Endothelial cell of umbilical vein (primary cell): ENCODE data around the gene PKD1. TPM values are rescaled to one million over a fixed set of nuclear protein-coding genes. Genes with fewer than 3 reads are reported as not detected.
A peak's percentile ranks its signal among the peaks of the same experiment; 100 is the strongest.

Experiments
- BruUV-seq: library from RNA; stranded (reverse); fragments of 400-500 nt; replicated peaks from 2 replicates; lab custom pipeline; 2021; lab: Mats Ljungman, UMichigan
- CTCF ChIA-PET: fragments of 300-600, 350-600 bp; sonication (Branson Sonifier 250); formaldehyde crosslinking; loops from one replicate; lab custom pipeline; 2021; ENCODE audit warnings: antibody characterized with exemption, inconsistent platforms; lab: Charles Lee
- POLR2A ChIA-PET: fragments of 300-600, 350-600 bp; sonication (Branson Sonifier 250); formaldehyde crosslinking; loops from one replicate; lab custom pipeline; 2021; ENCODE audit warnings: antibody characterized with exemption, inconsistent platforms; lab: Charles Lee
- DNase-seq: peaks from one replicate; pipeline ENCODE4 v3.0.0-alpha.2; 2011; ENCODE audit warnings: low read depth, low spot score
- FAIRE-seq: peaks from 2 replicates; lab custom pipeline; 2011; peaks lifted over from hg19 to GRCh38; lab: Jason Lieb, UNC
- H2AFZ ChIP-seq: 2 replicates; pipeline ENCODE4 v1.6.0; 2012; ENCODE audit warnings: low read depth, low read length, control low read depth, inconsistent platforms
- H3K27ac ChIP-seq: 2 replicates; pipeline ENCODE4 v1.5.1; 2011; ENCODE audit warnings: low read depth, mild to moderate bottlenecking, control low read depth, low read length, moderate library complexity; ENCODE audit not compliant: insufficient read depth
- H3K27me3 ChIP-seq, 2 experiments: 2 replicates each; pipeline versions ENCODE4 v1.6.0 to v1.6.1; 2011; ENCODE audit warnings: low read length in 2 of 2, mixed read lengths in 1 of 2; ENCODE audit not compliant: control insufficient read depth in 2 of 2, insufficient read depth in 2 of 2
- H3K36me3 ChIP-seq, 2 experiments: 2 replicates in 1 of 2; 3 replicates in 1 of 2; pipeline ENCODE4 v1.5.1; 2011; ENCODE audit warnings: low read length in 2 of 2, mild to moderate bottlenecking in 1 of 2, moderate library complexity in 1 of 2; ENCODE audit not compliant: control insufficient read depth in 2 of 2, insufficient read depth in 2 of 2; ENCODE audit errors: extremely low read depth in 1 of 2
- H3K4me1 ChIP-seq: 3 replicates; pipeline ENCODE4 v1.5.1; 2011; ENCODE audit warnings: mild to moderate bottlenecking, low read length; ENCODE audit not compliant: control insufficient read depth, insufficient read depth; ENCODE audit errors: extremely low read depth
- H3K4me2 ChIP-seq: 2 replicates; pipeline ENCODE4 v1.6.1; 2011; ENCODE audit warnings: low read length, control low read depth, mixed read lengths; ENCODE audit not compliant: insufficient read depth
- H3K4me3 ChIP-seq, 3 experiments: fragments of 200-600 bp in 1 of 3; sonication (generic), shearing (Covaris generic) in 1 of 3; replicated peaks in 1 of 3; 2 replicates each; pipeline ENCODE4 v1.5.1; 2011 to 2016; ENCODE audit warnings: control low read depth in 3 of 3, low read length in 3 of 3, mild to moderate bottlenecking in 2 of 3, inconsistent platforms in 1 of 3, low read depth in 1 of 3, moderate library complexity in 1 of 3; ENCODE audit not compliant: insufficient read depth in 1 of 3
- H3K79me2 ChIP-seq: 2 replicates; pipeline ENCODE4 v1.6.0; 2012; ENCODE audit warnings: low read length, inconsistent platforms; ENCODE audit not compliant: control insufficient read depth, insufficient read depth
- H3K9ac ChIP-seq: replicated peaks from 2 replicates; pipeline ENCODE3; 2011; ENCODE audit warnings: low read length, control low read depth; ENCODE audit not compliant: insufficient read depth; ENCODE audit errors: extremely low read depth
- H3K9me1 ChIP-seq: replicated peaks from 3 replicates; pipeline ENCODE4 v1.6.0; 2011; ENCODE audit warnings: mild to moderate bottlenecking, low read length; ENCODE audit not compliant: control insufficient read depth, insufficient read depth; ENCODE audit errors: extremely low read depth
- H3K9me3 ChIP-seq: replicated peaks from 2 replicates; pipeline ENCODE4 v1.5.1; 2012; ENCODE audit warnings: low read length, inconsistent platforms; ENCODE audit not compliant: control insufficient read depth, insufficient read depth
- H4K20me1 ChIP-seq: replicated peaks from 2 replicates; pipeline ENCODE3; 2011; ENCODE audit warnings: mild to moderate bottlenecking, low read length; ENCODE audit not compliant: control insufficient read depth, insufficient read depth; ENCODE audit errors: extremely low read depth
- EZH2 ChIP-seq: IDR thresholded peaks from 2 replicates; pipeline ENCODE4 v1.6.1; 2012; ENCODE audit warnings: borderline replicate concordance, low read depth, mild to moderate bottlenecking, moderate library complexity, low read length, inconsistent platforms; ENCODE audit not compliant: severe bottlenecking
- FOS ChIP-seq: IDR thresholded peaks from 2 replicates; pipeline ENCODE4 v1.6.1; 2011; ENCODE audit warnings: mild to moderate bottlenecking, low read length, moderate library complexity, borderline replicate concordance; ENCODE audit not compliant: insufficient read depth
- GATA2 ChIP-seq: IDR thresholded peaks from 2 replicates; pipeline ENCODE4 v1.7.0; 2011; ENCODE audit warnings: low read depth, mild to moderate bottlenecking, moderate library complexity, mixed read lengths, low read length; ENCODE audit not compliant: insufficient read length, insufficient read depth
- JUN ChIP-seq: IDR thresholded peaks from 2 replicates; pipeline ENCODE4 v1.6.1; 2011; ENCODE audit warnings: borderline replicate concordance, low read depth; ENCODE audit not compliant: insufficient read length, insufficient read depth
- MYC ChIP-seq: IDR thresholded peaks from one replicate; pipeline ENCODE4 v1.6.1; 2011; ENCODE audit warnings: mild to moderate bottlenecking, low read depth, low read length
- POLR2A ChIP-seq: IDR thresholded peaks from 2 replicates; pipeline ENCODE4 v1.6.1; 2012; ENCODE audit warnings: low read depth, mild to moderate bottlenecking, control low read depth, low read length
- POLR2AphosphoS5 ChIP-seq: IDR thresholded peaks from 2 replicates; pipeline ENCODE4 v1.6.1; 2012; ENCODE audit warnings: low read depth, mild to moderate bottlenecking, control low read depth, low read length, moderate library complexity; ENCODE audit not compliant: insufficient read depth
- dilution Hi-C: fragments of 300-500 bp; cut with MboI; formaldehyde crosslinking; loops from one replicate; pipeline ENCODE4 v1.15.0; 2019; ENCODE audit warnings: low sequenced_read_pairs; ENCODE audit not compliant: extremely low pct_ligation_motif_present
- intact Hi-C: fragments of 100-400 bp; cut with micrococcal nuclease; formaldehyde crosslinking; loops from one replicate; pipeline ENCODE4 v1.10.0; 2022
- polyA plus RNA-seq, 4 experiments: library from polyadenylated mRNA; depleted of rRNA in 3 of 4; stranded (reverse) in 3 of 4; unstranded in 1 of 4; fragments of >200 nt; gene quantifications; 2 replicates each; pipeline versions ENCODE4 v1.2.1 to v1.2.3, GENCODE V29; 2011 to 2012; ENCODE audit warnings: missing spikeins in 1 of 4
- total RNA-seq: library from RNA; stranded (reverse); gene quantifications from 2 replicates; pipeline ENCODE4 v1.2.3, GENCODE V29; 2021
- TF ChIP-seq, protein P1 (sequence below): IDR thresholded peaks from 2 replicates; pipeline ENCODE4 v1.6.1; 2011; ENCODE audit not compliant: insufficient read depth, insufficient read length
- TF ChIP-seq, protein P2 (sequence below), 2 donors: IDR thresholded peaks; 1 replicate in 1 of 2; 2 replicates in 1 of 2; pipeline ENCODE4 v1.5.1; 2011; ENCODE audit warnings: low read length in 2 of 2, mild to moderate bottlenecking in 2 of 2, moderate library complexity in 2 of 2, control low read depth in 1 of 2, inconsistent platforms in 1 of 2, low read depth in 1 of 2; ENCODE audit not compliant: insufficient read depth in 1 of 2; ENCODE audit errors: extremely low read depth in 1 of 2

Gene PKD1
- total and polyA plus RNA-seq, 2 donors (not counting 3 experiments of a cell fraction or from before 2014, with no cell fraction given) = 52.5 to 102 TPM

DNA sequence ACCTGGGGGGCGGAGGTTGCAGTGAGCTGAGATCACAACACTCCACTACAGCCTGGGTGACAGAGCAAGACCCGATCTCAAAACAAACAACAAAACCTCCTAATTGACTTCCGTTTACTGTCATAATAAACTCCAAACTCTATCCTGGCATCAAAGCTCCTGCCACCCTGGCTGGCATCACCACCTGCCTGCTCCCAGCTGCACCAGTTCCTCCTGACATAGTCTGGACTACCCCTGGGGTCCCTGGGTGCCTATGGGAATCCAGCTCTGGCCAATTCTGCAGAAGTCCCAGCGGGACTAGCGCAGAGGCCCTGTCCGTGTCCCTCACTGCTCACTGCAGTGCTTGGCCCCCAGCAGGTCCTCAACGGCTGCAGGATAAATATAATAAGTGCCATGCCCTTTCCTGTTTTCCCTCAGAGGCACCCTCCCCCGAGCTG lies 88.8 kb downstream of the PKD1 start:
- TF ChIP-seq, protein P1, sequence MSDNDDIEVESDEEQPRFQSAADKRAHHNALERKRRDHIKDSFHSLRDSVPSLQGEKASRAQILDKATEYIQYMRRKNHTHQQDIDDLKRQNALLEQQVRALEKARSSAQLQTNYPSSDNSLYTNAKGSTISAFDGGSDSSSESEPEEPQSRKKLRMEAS = no peak
- TF ChIP-seq POLR2AphosphoS5 (no peak), MYC (no peak), EZH2 (no peak), GATA2 (no peak), POLR2A (no peak), FOS (no peak), JUN (no peak)
- TF ChIP-seq, protein P2, sequence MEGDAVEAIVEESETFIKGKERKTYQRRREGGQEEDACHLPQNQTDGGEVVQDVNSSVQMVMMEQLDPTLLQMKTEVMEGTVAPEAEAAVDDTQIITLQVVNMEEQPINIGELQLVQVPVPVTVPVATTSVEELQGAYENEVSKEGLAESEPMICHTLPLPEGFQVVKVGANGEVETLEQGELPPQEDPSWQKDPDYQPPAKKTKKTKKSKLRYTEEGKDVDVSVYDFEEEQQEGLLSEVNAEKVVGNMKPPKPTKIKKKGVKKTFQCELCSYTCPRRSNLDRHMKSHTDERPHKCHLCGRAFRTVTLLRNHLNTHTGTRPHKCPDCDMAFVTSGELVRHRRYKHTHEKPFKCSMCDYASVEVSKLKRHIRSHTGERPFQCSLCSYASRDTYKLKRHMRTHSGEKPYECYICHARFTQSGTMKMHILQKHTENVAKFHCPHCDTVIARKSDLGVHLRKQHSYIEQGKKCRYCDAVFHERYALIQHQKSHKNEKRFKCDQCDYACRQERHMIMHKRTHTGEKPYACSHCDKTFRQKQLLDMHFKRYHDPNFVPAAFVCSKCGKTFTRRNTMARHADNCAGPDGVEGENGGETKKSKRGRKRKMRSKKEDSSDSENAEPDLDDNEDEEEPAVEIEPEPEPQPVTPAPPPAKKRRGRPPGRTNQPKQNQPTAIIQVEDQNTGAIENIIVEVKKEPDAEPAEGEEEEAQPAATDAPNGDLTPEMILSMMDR (IDR thresholded peaks at IDR 0.05; ENCODE audit: extremely low read depth in 1 of 2, insufficient read depth in 1 of 2, low read depth in 1 of 2, low read length in 2 of 2) = no peak
- H3K9me3 ChIP-seq = no peaks in the 10 kb centered on the region
- H3K9ac ChIP-seq = no peak overlapping the region
- no peaks in the 10 kb centered on the region for H3K9me1 ChIP-seq
- peaks cover 0 to 6% of the 10 kb centered on the region in 2 experiments for H3K36me3 ChIP-seq
- peak overlapping the region; percentile 45 to 82 (median 67) for H3K4me3 ChIP-seq
- H3K4me2 ChIP-seq = peak overlapping the region; percentile 72
- CTCF ChIA-PET = interaction anchor here (0.6 to 3.7 kb wide), 8 partner anchors 11 to 204 kb away, joined by 3 to 28 read pairs (median 6); partner anchors contain the start of gene ECI1
- no TSS peak for BruUV-seq
- no peaks in the 10 kb centered on the region for H4K20me1 ChIP-seq
- no peaks in the 10 kb centered on the region for H3K27me3 ChIP-seq
- H3K79me2 ChIP-seq = peaks cover 10% of the 10 kb centered on the region
- intact Hi-C loops (loop anchor here (1.0 to 2.0 kb wide), 3 partner anchors 14 to 108 kb away; partner anchors contain the start of gene TRAF7), dilution Hi-C loops (loop anchor here (25.0 kb wide), 1 partner anchor 115 kb away; the partner anchor contains the start of gene TRAF7)
- H2AFZ ChIP-seq = peak overlapping the region; percentile 29
- H3K4me1 ChIP-seq = peaks cover 35% of the 10 kb centered on the region
- H3K27ac ChIP-seq = no peak overlapping the region
- no peak for FAIRE-seq
- POLR2A ChIA-PET = interaction anchor here (1.1 to 2.4 kb wide), 2 partner anchors 82 to 108 kb away, joined by 4 to 7 read pairs; partner anchors contain the start of genes RPS2 and TRAF7
- peak; percentile 69 for DNase-seq
